ENCODE measurements around the gene DDX52.
"Not testable (repeated sequence)": the region's sequence is repeated elsewhere in the genome, so short reads cannot be mapped to it uniquely, and the experiment has no call there.

DDX52 gene

GRCh38 chr17:37650419-37651003, 7.3 kb upstream of the DDX52 start:
- DNase-seq, result peak; percentile 57

- peak; percentile 72 for DNase-seq
Measured at GRCh38 chr17:37648555-37648954, 5.3 kb upstream of the DDX52 start.

GRCh38 chr17:37647856-37648255, 4.6 kb upstream of the DDX52 start:
- DNase-seq, result no peak

GRCh38 chr17:37643869-37644268, 623 bp upstream of the DDX52 start:
- DNase-seq, result no peak

GRCh38 chr17:37642681-37643080, 565 bp downstream of the DDX52 start:
- peak; percentile 35 for DNase-seq

- no peak for DNase-seq
Measured at GRCh38 chr17:37640015-37640414, 3.2 kb downstream of the DDX52 start.

- DNase-seq, result no peak
Measured at GRCh38 chr17:37637956-37638355, 5.3 kb downstream of the DDX52 start.

GRCh38 chr17:37616430-37616829, 26.8 kb downstream of the DDX52 start:
- not testable (repeated sequence) for DNase-seq

- no peak for DNase-seq
Measured at GRCh38 chr17:37614823-37615222, 28.4 kb downstream of the DDX52 start.

GRCh38 chr17:37614391-37614790, 28.9 kb downstream of the DDX52 start:
- DNase-seq, result peak; percentile 86

- DNase-seq, result no peak
Measured at GRCh38 chr17:37610971-37611370, 32.3 kb downstream of the DDX52 start.

- not testable (repeated sequence) for DNase-seq
Measured at GRCh38 chr17:37610041-37610420, 33.2 kb downstream of the DDX52 start.

GRCh38 chr17:37609170-37610040, 33.8 kb downstream of the DDX52 start, which contains the start of gene SYNRG:
TSS of gene SYNRG (minus strand) at chr17:37609418. CDS start at chr17:37609355, 63 bp downstream.
- DNase-seq, result peak; percentile 95

GRCh38 chr17:37608351-37609169, 34.7 kb downstream of the DDX52 start:
- DNase-seq, result peak; percentile 19

- DNase-seq, result no peak
Measured at GRCh38 chr17:37607637-37608331, 35.5 kb downstream of the DDX52 start.

GRCh38 chr17:37605813-37606505, 37.3 kb downstream of the DDX52 start:
- DNase-seq, result no peak

- peak; percentile 3 for DNase-seq
Measured at GRCh38 chr17:37605081-37605480, 38.2 kb downstream of the DDX52 start.

- DNase-seq, result no peak
Measured at GRCh38 chr17:37604556-37604955, 38.7 kb downstream of the DDX52 start.

- DNase-seq, result no peak
Measured at GRCh38 chr17:37598145-37598544, 45.1 kb downstream of the DDX52 start.

GRCh38 chr17:37592291-37592690, 51.0 kb downstream of the DDX52 start:
- DNase-seq, result peak; percentile 66

GRCh38 chr17:37585066-37585465, 58.2 kb downstream of the DDX52 start:
- DNase-seq, result no peak

- DNase-seq, result no peak
Measured at GRCh38 chr17:37576281-37576680, 67.0 kb downstream of the DDX52 start.
